ENCODE measurements around the gene STX10.

DNA sequence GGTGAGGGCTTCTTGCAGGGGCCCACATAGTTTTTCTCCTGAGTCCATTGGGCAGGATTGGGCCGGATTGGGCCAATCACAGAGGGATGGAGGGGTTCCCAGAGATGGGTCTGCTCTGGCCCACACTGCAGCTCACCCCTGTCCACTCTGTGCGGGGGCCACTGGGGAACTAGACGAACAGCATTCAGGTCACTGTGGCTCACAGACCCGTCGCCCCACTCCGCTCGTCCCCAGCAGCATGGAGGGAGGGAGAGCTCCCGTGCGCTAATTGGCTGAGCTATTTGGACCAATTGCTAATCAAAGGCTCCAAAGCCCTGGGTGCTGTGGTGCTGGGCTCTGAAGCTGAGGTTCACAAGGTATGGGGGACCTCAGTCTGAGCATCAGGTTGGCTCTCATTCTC is 20.8 kb downstream of the STX10 start:
- TF ChIP-seq EP300 (IDR thresholded peaks at IDR 0.05; ENCODE audit: borderline replicate concordance in 1 of 2, low read depth in 1 of 2, low read length in 1 of 2) (no peak), RFX5 (IDR thresholded peaks at IDR 0.05; ENCODE audit: low read length) (no peak), MEF2A (IDR thresholded peaks at IDR 0.05; ENCODE audit: borderline replicate concordance, low read depth) (no peak), POLR2AphosphoS5 (IDR thresholded peaks at IDR 0.05; ENCODE audit: low read depth, low read length) (no peak), EZH2phosphoT487 (IDR thresholded peaks at IDR 0.05; ENCODE audit: borderline replicate concordance, low read depth) (no peak), FOSL2 (IDR thresholded peaks at IDR 0.05; ENCODE audit: borderline replicate concordance, low read depth) (no peak), TEAD4 (IDR thresholded peaks at IDR 0.05; ENCODE audit: borderline replicate concordance, insufficient read depth) (no peak), SIN3A (IDR thresholded peaks at IDR 0.05; ENCODE audit: borderline replicate concordance, low read depth, low read length) (no peak)
- TF ChIP-seq, protein P1, sequence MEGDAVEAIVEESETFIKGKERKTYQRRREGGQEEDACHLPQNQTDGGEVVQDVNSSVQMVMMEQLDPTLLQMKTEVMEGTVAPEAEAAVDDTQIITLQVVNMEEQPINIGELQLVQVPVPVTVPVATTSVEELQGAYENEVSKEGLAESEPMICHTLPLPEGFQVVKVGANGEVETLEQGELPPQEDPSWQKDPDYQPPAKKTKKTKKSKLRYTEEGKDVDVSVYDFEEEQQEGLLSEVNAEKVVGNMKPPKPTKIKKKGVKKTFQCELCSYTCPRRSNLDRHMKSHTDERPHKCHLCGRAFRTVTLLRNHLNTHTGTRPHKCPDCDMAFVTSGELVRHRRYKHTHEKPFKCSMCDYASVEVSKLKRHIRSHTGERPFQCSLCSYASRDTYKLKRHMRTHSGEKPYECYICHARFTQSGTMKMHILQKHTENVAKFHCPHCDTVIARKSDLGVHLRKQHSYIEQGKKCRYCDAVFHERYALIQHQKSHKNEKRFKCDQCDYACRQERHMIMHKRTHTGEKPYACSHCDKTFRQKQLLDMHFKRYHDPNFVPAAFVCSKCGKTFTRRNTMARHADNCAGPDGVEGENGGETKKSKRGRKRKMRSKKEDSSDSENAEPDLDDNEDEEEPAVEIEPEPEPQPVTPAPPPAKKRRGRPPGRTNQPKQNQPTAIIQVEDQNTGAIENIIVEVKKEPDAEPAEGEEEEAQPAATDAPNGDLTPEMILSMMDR (IDR thresholded peaks at IDR 0.05), result no peak
- TF ChIP-seq, protein P2, sequence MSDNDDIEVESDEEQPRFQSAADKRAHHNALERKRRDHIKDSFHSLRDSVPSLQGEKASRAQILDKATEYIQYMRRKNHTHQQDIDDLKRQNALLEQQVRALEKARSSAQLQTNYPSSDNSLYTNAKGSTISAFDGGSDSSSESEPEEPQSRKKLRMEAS (IDR thresholded peaks at IDR 0.05; ENCODE audit: low read depth), result no peak
